SKM-1 treated with dmso at 0.1 percent for 144 hours (cell line): Measurements from ENCODE around the gene TFIP11.

Source experiments
- DNase-seq: peaks from one replicate; lab custom pipeline; 2025; ENCODE audit not compliant: unreplicated experiment; lab: John Stamatoyannopoulos, UW

The TFIP11 gene

GRCh38 chr22:26508148-26508547 lies 4.1 kb downstream of the TFIP11 start:
- DNase-seq = no peak

GRCh38 chr22:26503758-26504157 lies 8.5 kb downstream of the TFIP11 start:
- DNase-seq = no peak

GRCh38 chr22:26502688-26503561 lies 9.3 kb downstream of the TFIP11 start:
- peak; percentile 68 for DNase-seq

GRCh38 chr22:26501996-26502395 lies 10.3 kb downstream of the TFIP11 start:
- DNase-seq = no peak

- DNase-seq = no peak
These were observed 13.0 kb downstream of the TFIP11 start for GRCh38 chr22:26499188-26499703.

GRCh38 chr22:26496456-26496855 lies 15.8 kb downstream of the TFIP11 start:
- DNase-seq = no peak

GRCh38 chr22:26494506-26494905 lies 17.8 kb downstream of the TFIP11 start:
- no peak for DNase-seq

GRCh38 chr22:26492220-26492619 lies 20.1 kb downstream of the TFIP11 start:
- DNase-seq = no peak

- no peak for DNase-seq
These were observed 22.7 kb downstream of the TFIP11 start for GRCh38 chr22:26489447-26490036.

GRCh38 chr22:26487996-26488395 lies 24.3 kb downstream of the TFIP11 start:
- no peak for DNase-seq

GRCh38 chr22:26486394-26486793 lies 25.9 kb downstream of the TFIP11 start:
- DNase-seq = no peak

GRCh38 chr22:26485806-26486390 lies 26.4 kb downstream of the TFIP11 start:
- DNase-seq = no peak

- DNase-seq = no peak
These were observed 27.3 kb downstream of the TFIP11 start for GRCh38 chr22:26485013-26485412.

GRCh38 chr22:26484360-26484706 lies 27.9 kb downstream of the TFIP11 start:
- no peak for DNase-seq

- DNase-seq = peak; percentile 78
These were observed 28.6 kb downstream of the TFIP11 start, which contains the start of the genes HPS4 and SRRD for GRCh38 chr22:26483439-26484359. Gene HPS4 (minus strand): TSS chr22:26483783. CDS start chr22:26481762, 2,021 bp downstream. Gene SRRD (plus strand): TSS chr22:26483877. CDS start chr22:26483891, 14 bp downstream.

GRCh38 chr22:26483043-26483438 lies 29.2 kb downstream of the TFIP11 start:
- DNase-seq = no peak

- no peak for DNase-seq
These were observed 30.1 kb downstream of the TFIP11 start for GRCh38 chr22:26482161-26482560.

GRCh38 chr22:26481694-26482093 lies 30.6 kb downstream of the TFIP11 start:
- no peak for DNase-seq

- no peak for DNase-seq
These were observed 31.1 kb downstream of the TFIP11 start for GRCh38 chr22:26481112-26481693.

- no peak for DNase-seq
These were observed 31.7 kb downstream of the TFIP11 start for GRCh38 chr22:26480611-26480932.
